IMR-90 (cell line): ENCODE data around the gene ZNF311. TPM values are rescaled to one million over a fixed set of nuclear protein-coding genes. Genes with fewer than 3 reads are reported as not detected.

Experiments used
- ATAC-seq: fragments of 200-7000 bp; cut with Tn5 transposase; 2 replicates; pipeline ENCODE4 v1.9.1; 2020; ENCODE audit warnings: low read depth, mild to moderate bottlenecking, moderate library complexity
- BruUV-seq: library from RNA; stranded (reverse); fragments of 400-500 nt; replicated peaks from 2 replicates; lab custom pipeline; 2021; lab: Mats Ljungman, UMichigan
- CTCF ChIA-PET: fragments of 300-600 bp; formaldehyde crosslinking; extraction: SDS; loops from one replicate; lab custom pipeline; 2021; ENCODE audit warnings: antibody characterized with exemption; lab: Yijun Ruan, JAX
- POLR2A ChIA-PET: fragments of 300-600 bp; sonication (Branson Sonifier 250); formaldehyde crosslinking; loops from one replicate; lab custom pipeline; 2022; ENCODE audit warnings: antibody characterized with exemption; ENCODE audit not compliant: unreplicated experiment; lab: Charles Lee
- DNase-seq: peaks from one replicate; pipeline ENCODE4 v3.0.0; 2013
- H2AFZ ChIP-seq: replicated peaks from 2 replicates; pipeline ENCODE3; 2013; ENCODE audit warnings: low read length, mild to moderate bottlenecking; ENCODE audit not compliant: poor library complexity
- H2AK5ac ChIP-seq: 2 replicates; pipeline ENCODE4 v1.6.1; 2013; ENCODE audit warnings: low read depth, low read length, inconsistent platforms
- H2AK9ac ChIP-seq: replicated peaks from 2 replicates; pipeline ENCODE3; 2013; ENCODE audit warnings: mild to moderate bottlenecking, low read depth, low read length, moderate library complexity; ENCODE audit not compliant: poor library complexity
- H2BK120ac ChIP-seq: 2 replicates; pipeline ENCODE4 v1.6.1; 2013; ENCODE audit warnings: low read depth, low read length, inconsistent platforms
- H2BK15ac ChIP-seq: 3 replicates; pipeline ENCODE4 v1.6.1; 2013; ENCODE audit warnings: low read depth, low read length, inconsistent platforms
- H2BK20ac ChIP-seq: 2 replicates; pipeline ENCODE4 v1.6.1; 2013; ENCODE audit warnings: low read depth, mild to moderate bottlenecking, inconsistent platforms, low read length, moderate library complexity
- H2BK5ac ChIP-seq: 2 replicates; pipeline ENCODE4 v1.6.1; 2013; ENCODE audit warnings: mild to moderate bottlenecking, low read depth, low read length, inconsistent platforms; ENCODE audit not compliant: poor library complexity, severe bottlenecking
- H3K14ac ChIP-seq: replicated peaks from 2 replicates; pipeline ENCODE4 v1.6.1; 2013; ENCODE audit warnings: low read depth, low read length, inconsistent platforms
- H3K18ac ChIP-seq: 2 replicates; pipeline ENCODE4 v1.6.1; 2013; ENCODE audit warnings: low read depth, low read length, control low read depth
- H3K23ac ChIP-seq: 2 replicates; pipeline ENCODE4 v1.6.1; 2013; ENCODE audit warnings: low read depth, low read length, inconsistent platforms
- H3K27ac ChIP-seq: 2 replicates; pipeline ENCODE4 v1.5.1; 2013; ENCODE audit warnings: mild to moderate bottlenecking, control low read depth, low read length; ENCODE audit not compliant: insufficient read depth
- H3K27me3 ChIP-seq: 2 replicates; pipeline ENCODE4 v1.6.1; 2013; ENCODE audit warnings: low read length; ENCODE audit not compliant: control insufficient read depth, insufficient read depth
- H3K36me3 ChIP-seq: 2 replicates; pipeline ENCODE4 v1.6.1; 2013; ENCODE audit warnings: low read length, mixed read lengths; ENCODE audit not compliant: control insufficient read depth, insufficient read depth
- H3K4ac ChIP-seq: 2 replicates; pipeline ENCODE4 v1.6.1; 2013; ENCODE audit warnings: low read depth, low read length, inconsistent platforms
- H3K4me1 ChIP-seq: 2 replicates; pipeline ENCODE4 v1.6.1; 2013; ENCODE audit warnings: low read length, mixed read lengths; ENCODE audit not compliant: control insufficient read depth, insufficient read depth
- H3K4me2 ChIP-seq: 2 replicates; pipeline ENCODE4 v1.6.1; 2013; ENCODE audit warnings: low read depth, mild to moderate bottlenecking, control low read depth, low read length, moderate library complexity
- H3K4me3 ChIP-seq: 2 replicates; pipeline ENCODE4 v1.5.1; 2013; ENCODE audit warnings: low read depth, mild to moderate bottlenecking, control low read depth, low read length, moderate library complexity; ENCODE audit not compliant: insufficient read depth
- H3K56ac ChIP-seq: 2 replicates; pipeline ENCODE4 v1.6.1; 2013; ENCODE audit warnings: low read length, inconsistent platforms; ENCODE audit not compliant: insufficient read depth; ENCODE audit errors: extremely low read depth
- H3K79me1 ChIP-seq, 2 experiments: 2 replicates each; pipeline ENCODE4 v1.6.1; 2013; ENCODE audit warnings: low read length in 2 of 2, inconsistent platforms in 1 of 2, low read depth in 1 of 2
- H3K9ac ChIP-seq: 2 replicates; pipeline ENCODE4 v1.6.1; 2013; ENCODE audit warnings: low read depth, low read length, control low read depth
- H3K9me1 ChIP-seq: 2 replicates; pipeline ENCODE4 v1.6.1; 2013; ENCODE audit warnings: low read length, inconsistent platforms; ENCODE audit not compliant: insufficient read depth
- H3K9me3 ChIP-seq: 2 replicates; pipeline ENCODE4 v1.6.1; 2013; ENCODE audit warnings: low read length; ENCODE audit not compliant: control insufficient read depth, insufficient read depth
- H4K20me1 ChIP-seq: 2 replicates; pipeline ENCODE4 v1.6.1; 2013; ENCODE audit warnings: low read length, inconsistent platforms; ENCODE audit not compliant: insufficient read depth
- H4K5ac ChIP-seq: 2 replicates; pipeline ENCODE4 v1.6.1; 2013; ENCODE audit warnings: mild to moderate bottlenecking, low read depth, low read length, control low read depth
- H4K8ac ChIP-seq, 2 experiments: 2 replicates each; pipeline ENCODE4 v1.6.1; 2013; ENCODE audit warnings: low read depth in 2 of 2, low read length in 2 of 2, control low read depth in 1 of 2, inconsistent platforms in 1 of 2
- H4K91ac ChIP-seq: 2 replicates; pipeline ENCODE4 v1.6.1; 2013; ENCODE audit warnings: low read depth, low read length, inconsistent platforms; ENCODE audit not compliant: insufficient read depth
- BHLHE40 ChIP-seq: fragments of 150-350 bp; IDR thresholded peaks from 2 replicates; pipeline ENCODE4 v1.6.1; 2016; ENCODE audit warnings: mild to moderate bottlenecking, low read depth, low read length
- CEBPB ChIP-seq: IDR thresholded peaks from 2 replicates; pipeline ENCODE4 v1.6.1; 2012; ENCODE audit warnings: low read depth, low read length, improper control_type of control experiment
- CHD1 ChIP-seq: IDR thresholded peaks from 2 replicates; pipeline ENCODE4 v1.6.1; 2012; ENCODE audit warnings: low read depth, low read length, improper control_type of control experiment
- FOS ChIP-seq: fragments of 150-350 bp; IDR thresholded peaks from 2 replicates; pipeline ENCODE4 v1.6.1; 2016; ENCODE audit warnings: low read depth, low read length
- MAFK ChIP-seq: IDR thresholded peaks from 2 replicates; pipeline ENCODE4 v1.6.1; 2012; ENCODE audit warnings: low read depth, low read length, improper control_type of control experiment
- MAZ ChIP-seq: IDR thresholded peaks from 2 replicates; pipeline ENCODE4 v1.6.1; 2012; ENCODE audit warnings: low read depth, mild to moderate bottlenecking, low read length, improper control_type of control experiment, moderate library complexity, borderline replicate concordance
- MXI1 ChIP-seq: IDR thresholded peaks from 2 replicates; pipeline ENCODE4 v1.6.1; 2012; ENCODE audit warnings: low read depth, mild to moderate bottlenecking, low read length, moderate library complexity, borderline replicate concordance
- NFE2L2 ChIP-seq: fragments of 150-350 bp; IDR thresholded peaks from 2 replicates; pipeline ENCODE4 v1.6.1; 2016; ENCODE audit warnings: low read depth, mild to moderate bottlenecking, low read length
- POLR2A ChIP-seq: IDR thresholded peaks from 2 replicates; pipeline ENCODE4 v1.6.1; 2012; ENCODE audit warnings: mild to moderate bottlenecking, low read depth, low read length
- RAD21 ChIP-seq: IDR thresholded peaks from 2 replicates; pipeline ENCODE4 v1.6.1; 2012; ENCODE audit warnings: low read length, improper control_type of control experiment
- RCOR1 ChIP-seq: IDR thresholded peaks from 2 replicates; pipeline ENCODE4 v1.6.1; 2012; ENCODE audit warnings: mild to moderate bottlenecking, low read length, improper control_type of control experiment; ENCODE audit not compliant: insufficient replicate concordance
- RFX5 ChIP-seq: IDR thresholded peaks from 2 replicates; pipeline ENCODE4 v1.8.0; 2012; ENCODE audit warnings: low read depth, mild to moderate bottlenecking, low read length, moderate library complexity
- SMC3 ChIP-seq: fragments of 150-350 bp; IDR thresholded peaks from 2 replicates; pipeline ENCODE4 v1.6.1; 2016; ENCODE audit warnings: low read depth, mild to moderate bottlenecking, antibody characterized with exemption, low read length, moderate library complexity
- WGBS, 2 experiments: methylation state at CpG; one replicate each; pipeline versions ENCODE4 v1.1.5 to v1.1.7; 2013; ENCODE audit warnings: missing lambda C conversion rate in 2 of 2; ENCODE audit not compliant: insufficient read length in 1 of 2; ENCODE audit errors: extremely low coverage in 2 of 2; 5-methylcytosine and 5-hydroxymethylcytosine counted together
- dilution Hi-C: fragments of 300-500 bp; cut with HindIII; formaldehyde crosslinking; loops from one replicate; pipeline ENCODE4 v1.14.3; 2018; ENCODE audit warnings: low sequenced_read_pairs; ENCODE audit not compliant: unreplicated experiment
- in situ Hi-C: fragments of 300-500 bp; cut with MboI; formaldehyde crosslinking; loops from 3 replicates; pipeline ENCODE4 v1.14.3; 2019; ENCODE audit warnings: low sequenced_read_pairs, inconsistent platforms, mixed read lengths
- intact Hi-C: fragments of 100-400 bp; cut with micrococcal nuclease; formaldehyde crosslinking; loops from 2 replicates; pipeline ENCODE4 v1.10.0; 2022
- polyA plus RNA-seq, 3 experiments: library from polyadenylated mRNA; depleted of rRNA; stranded (reverse); fragments of >200 nt; gene quantifications; 2 replicates each; pipeline ENCODE4 v1.2.3, GENCODE V29; 2012; ENCODE audit warnings: low replicate concordance in 1 of 3
- total RNA-seq: library from RNA; depleted of rRNA; stranded (reverse); fragments of >200 nt; gene quantifications from 2 replicates; pipeline ENCODE4 v1.2.3, GENCODE V29; 2012
- TF ChIP-seq, protein P1 (sequence below): fragments of 150-350 bp; IDR thresholded peaks from 2 replicates; pipeline ENCODE4 v1.6.1; 2016; ENCODE audit warnings: low read depth, mild to moderate bottlenecking, low read length, moderate library complexity, borderline replicate concordance
- TF ChIP-seq, protein P2 (sequence below): conservative IDR thresholded peaks from 2 replicates; pipeline ENCODE4 v1.5.1; 2012; ENCODE audit warnings: mild to moderate bottlenecking, low read depth, low read length, improper control_type of control experiment
- TF ChIP-seq, protein P3 (sequence below): fragments of 150-350 bp; IDR thresholded peaks from 2 replicates; pipeline ENCODE4 v1.6.1; 2017; ENCODE audit warnings: mild to moderate bottlenecking, antibody characterized with exemption, low read length, low read depth

Gene ZNF311
- total and polyA plus RNA-seq, 2 of the 4 experiments (the other 2 are of a cell fraction) = 0.34 to 0.36 TPM

DNA sequence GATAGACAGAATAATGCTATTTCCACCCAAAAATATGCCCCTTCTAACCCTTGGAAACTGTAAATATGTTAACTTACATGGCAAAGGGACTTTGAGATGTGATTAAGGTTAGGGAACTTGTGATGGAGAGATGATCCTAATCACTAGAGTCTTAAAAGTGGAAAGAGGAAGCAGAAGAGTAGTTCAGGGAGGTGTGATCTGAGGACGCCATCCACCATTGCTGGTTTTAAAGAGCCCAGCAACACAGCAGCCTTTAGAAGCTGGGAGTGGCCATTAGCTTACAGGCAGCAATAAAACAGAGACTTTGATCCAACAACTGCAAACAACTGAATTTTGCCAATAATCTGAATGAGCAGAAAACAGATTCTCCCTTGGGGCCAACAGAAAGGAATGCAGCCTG, 30.6 kb downstream of the ZNF311 start:
- Histone ChIP-seq H3K4ac (no peak overlapping the region), H2BK5ac (no peak overlapping the region), H2AK9ac (no peak overlapping the region), H2AK5ac (no peak overlapping the region), H4K91ac (no peak overlapping the region), H4K5ac (no peak overlapping the region), H3K4me1 (no peaks in the 10 kb centered on the region), H3K9me3 (no peaks in the 10 kb centered on the region), H4K8ac (no peak overlapping the region), H3K4me3 (no peak overlapping the region), H3K79me1 (no peaks in the 10 kb centered on the region), H4K20me1 (no peaks in the 10 kb centered on the region), H2AFZ (no peak overlapping the region), H3K14ac (no peak overlapping the region), H3K56ac (no peak overlapping the region), H3K27me3 (no peaks in the 10 kb centered on the region; the same call in 1 of the 2 replicates), H2BK15ac (no peak overlapping the region), H3K36me3 (no peaks in the 10 kb centered on the region), H2BK120ac (no peak overlapping the region), H3K4me2 (no peak overlapping the region), H3K18ac (no peak overlapping the region), H3K9me1 (no peaks in the 10 kb centered on the region), H3K27ac (no peak overlapping the region), H3K9ac (no peak overlapping the region), H2BK20ac (no peak overlapping the region), H3K23ac (no peak overlapping the region)
- ChIA-PET POLR2A (no interaction called here), CTCF (no interaction called here)
- DNase-seq (no peak), ATAC-seq (no peak)
- TF ChIP-seq NFE2L2 = no peak
- no peak for TF ChIP-seq CEBPB
- TF ChIP-seq SMC3 = no peak
- TF ChIP-seq MXI1 = no peak
- TF ChIP-seq CHD1 = no peak
- TF ChIP-seq, protein P1, sequence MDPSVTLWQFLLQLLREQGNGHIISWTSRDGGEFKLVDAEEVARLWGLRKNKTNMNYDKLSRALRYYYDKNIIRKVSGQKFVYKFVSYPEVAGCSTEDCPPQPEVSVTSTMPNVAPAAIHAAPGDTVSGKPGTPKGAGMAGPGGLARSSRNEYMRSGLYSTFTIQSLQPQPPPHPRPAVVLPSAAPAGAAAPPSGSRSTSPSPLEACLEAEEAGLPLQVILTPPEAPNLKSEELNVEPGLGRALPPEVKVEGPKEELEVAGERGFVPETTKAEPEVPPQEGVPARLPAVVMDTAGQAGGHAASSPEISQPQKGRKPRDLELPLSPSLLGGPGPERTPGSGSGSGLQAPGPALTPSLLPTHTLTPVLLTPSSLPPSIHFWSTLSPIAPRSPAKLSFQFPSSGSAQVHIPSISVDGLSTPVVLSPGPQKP = no peak
- TF ChIP-seq RCOR1 = no peak
- no peak for TF ChIP-seq BHLHE40
- TF ChIP-seq POLR2A = no peak
- TF ChIP-seq, protein P2, sequence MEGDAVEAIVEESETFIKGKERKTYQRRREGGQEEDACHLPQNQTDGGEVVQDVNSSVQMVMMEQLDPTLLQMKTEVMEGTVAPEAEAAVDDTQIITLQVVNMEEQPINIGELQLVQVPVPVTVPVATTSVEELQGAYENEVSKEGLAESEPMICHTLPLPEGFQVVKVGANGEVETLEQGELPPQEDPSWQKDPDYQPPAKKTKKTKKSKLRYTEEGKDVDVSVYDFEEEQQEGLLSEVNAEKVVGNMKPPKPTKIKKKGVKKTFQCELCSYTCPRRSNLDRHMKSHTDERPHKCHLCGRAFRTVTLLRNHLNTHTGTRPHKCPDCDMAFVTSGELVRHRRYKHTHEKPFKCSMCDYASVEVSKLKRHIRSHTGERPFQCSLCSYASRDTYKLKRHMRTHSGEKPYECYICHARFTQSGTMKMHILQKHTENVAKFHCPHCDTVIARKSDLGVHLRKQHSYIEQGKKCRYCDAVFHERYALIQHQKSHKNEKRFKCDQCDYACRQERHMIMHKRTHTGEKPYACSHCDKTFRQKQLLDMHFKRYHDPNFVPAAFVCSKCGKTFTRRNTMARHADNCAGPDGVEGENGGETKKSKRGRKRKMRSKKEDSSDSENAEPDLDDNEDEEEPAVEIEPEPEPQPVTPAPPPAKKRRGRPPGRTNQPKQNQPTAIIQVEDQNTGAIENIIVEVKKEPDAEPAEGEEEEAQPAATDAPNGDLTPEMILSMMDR = no peak
- TF ChIP-seq RAD21 = no peak
- no peak for TF ChIP-seq FOS
- no peak for TF ChIP-seq MAZ
- no peak for TF ChIP-seq MAFK
- no peak for TF ChIP-seq RFX5
- TF ChIP-seq, protein P3, sequence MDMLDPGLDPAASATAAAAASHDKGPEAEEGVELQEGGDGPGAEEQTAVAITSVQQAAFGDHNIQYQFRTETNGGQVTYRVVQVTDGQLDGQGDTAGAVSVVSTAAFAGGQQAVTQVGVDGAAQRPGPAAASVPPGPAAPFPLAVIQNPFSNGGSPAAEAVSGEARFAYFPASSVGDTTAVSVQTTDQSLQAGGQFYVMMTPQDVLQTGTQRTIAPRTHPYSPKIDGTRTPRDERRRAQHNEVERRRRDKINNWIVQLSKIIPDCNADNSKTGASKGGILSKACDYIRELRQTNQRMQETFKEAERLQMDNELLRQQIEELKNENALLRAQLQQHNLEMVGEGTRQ = no peak
- dilution Hi-C loops (no loop called here), intact Hi-C loops (no loop called here), in situ Hi-C loops (no loop called here)
- no CpG with 5 or more reads among the region's 1 CpG for WGBS, 2 experiments
- no TSS peak for BruUV-seq
